ENCODE results near the gene GRID2. TPM values are rescaled to one million over a fixed set of nuclear protein-coding genes. Genes with fewer than 3 reads are reported as not detected.

Gene GRID2
- total RNA-seq, 1 donor from 2014 or later = not detected

GRCh38 chr4:93384241-93384640 lies 1080.5 kb downstream of the GRID2 start:
- intact Hi-C loops (cut with micrococcal nuclease) = no loop called here

GRCh38 chr4:93384887-93385286 lies 1081.1 kb downstream of the GRID2 start:
- intact Hi-C loops (cut with micrococcal nuclease) = no loop called here

- intact Hi-C loops (cut with micrococcal nuclease) = no loop called here
These were observed 1090.8 kb downstream of the GRID2 start for GRCh38 chr4:93394545-93395081.

GRCh38 chr4:93396272-93396671 lies 1092.5 kb downstream of the GRID2 start:
- intact Hi-C loops (cut with micrococcal nuclease) = no loop called here

- intact Hi-C loops (cut with micrococcal nuclease) = no loop called here
These were observed 1099.8 kb downstream of the GRID2 start for GRCh38 chr4:93403571-93403970.

GRCh38 chr4:93407493-93408275 lies 1103.9 kb downstream of the GRID2 start:
- intact Hi-C loops (cut with micrococcal nuclease) = no loop called here

GRCh38 chr4:93409035-93409434 lies 1105.3 kb downstream of the GRID2 start:
- intact Hi-C loops (cut with micrococcal nuclease) = no loop called here

- intact Hi-C loops (cut with micrococcal nuclease) = no loop called here
These were observed 1110.3 kb downstream of the GRID2 start for GRCh38 chr4:93414041-93414550.

GRCh38 chr4:93416344-93417128 lies 1112.8 kb downstream of the GRID2 start:
- intact Hi-C loops (cut with micrococcal nuclease) = no loop called here

- intact Hi-C loops (cut with micrococcal nuclease) = no loop called here
These were observed 1127.6 kb downstream of the GRID2 start for GRCh38 chr4:93431371-93431770.

GRCh38 chr4:93433840-93434239 lies 1130.1 kb downstream of the GRID2 start:
- intact Hi-C loops (cut with micrococcal nuclease) = no loop called here

- intact Hi-C loops (cut with micrococcal nuclease) = no loop called here
These were observed 1132.3 kb downstream of the GRID2 start for GRCh38 chr4:93436000-93436626.

- intact Hi-C loops (cut with micrococcal nuclease) = no loop called here
These were observed 1134.2 kb downstream of the GRID2 start for GRCh38 chr4:93437991-93438390.

GRCh38 chr4:93444860-93445259 lies 1141.1 kb downstream of the GRID2 start:
- intact Hi-C loops (cut with micrococcal nuclease) = no loop called here

- intact Hi-C loops (cut with micrococcal nuclease) = no loop called here
These were observed 1142.3 kb downstream of the GRID2 start for GRCh38 chr4:93446038-93446437.

- intact Hi-C loops (cut with micrococcal nuclease) = no loop called here
These were observed 1145.0 kb downstream of the GRID2 start for GRCh38 chr4:93448691-93449293.

GRCh38 chr4:93451954-93452353 lies 1148.2 kb downstream of the GRID2 start:
- intact Hi-C loops (cut with micrococcal nuclease) = no loop called here

- intact Hi-C loops (cut with micrococcal nuclease) = no loop called here
These were observed 1157.8 kb downstream of the GRID2 start for GRCh38 chr4:93461541-93461940.

- intact Hi-C loops (cut with micrococcal nuclease) = no loop called here
These were observed 1162.7 kb downstream of the GRID2 start for GRCh38 chr4:93466446-93466845.

GRCh38 chr4:93467484-93468155 lies 1163.9 kb downstream of the GRID2 start:
- intact Hi-C loops (cut with micrococcal nuclease) = no loop called here

- intact Hi-C loops (cut with micrococcal nuclease) = no loop called here
These were observed 1165.8 kb downstream of the GRID2 start for GRCh38 chr4:93469560-93469959.
